Motor neuron (in vitro differentiated cells): ENCODE results near the gene CAMK2A. TPM values are rescaled to one million over a fixed set of nuclear protein-coding genes. Genes with fewer than 3 reads are reported as not detected.
A peak's percentile ranks its signal among the peaks of the same experiment; 100 is the strongest.

Experiments used
- ATAC-seq, 8 experiments: fragments of 200-7000 bp; cut with Tn5 transposase; replicated peaks in 6 of 8; 2 replicates each; pipeline ENCODE4 v1.8.0; 2021; ENCODE audit warnings: mild to moderate bottlenecking in 8 of 8, moderate library complexity in 8 of 8
- H3K27ac ChIP-seq, 2 donors: fragments of 250-450 bp; sonication (Bioruptor Pico); 2 replicates each; pipeline ENCODE4 v1.9.0; 2021; ENCODE audit warnings: antibody characterized with exemption in 2 of 2, mild to moderate bottlenecking in 2 of 2, moderate library complexity in 1 of 2
- H3K4me1 ChIP-seq, 2 donors: fragments of 250-450 bp; sonication (Bioruptor Pico); replicated peaks in 1 of 2; 2 replicates each; pipeline ENCODE4 v1.6.1; 2021; ENCODE audit warnings: antibody characterized with exemption in 2 of 2, mild to moderate bottlenecking in 2 of 2, moderate library complexity in 1 of 2
- H3K4me3 ChIP-seq, 5 donors: fragments of 250-450 bp; sonication (Bioruptor Pico); 2 replicates each; pipeline ENCODE4 v1.9.0; 2021; ENCODE audit warnings: antibody characterized with exemption in 5 of 5, mild to moderate bottlenecking in 5 of 5, moderate library complexity in 4 of 5
- WGBS, 10 experiments: fragments of 450-650 bp; shearing (Covaris generic); methylation state at CpG; one replicate each; pipeline ENCODE4 v1.0.0; 2022; 5-methylcytosine and 5-hydroxymethylcytosine counted together
- in situ Hi-C, 9 experiments: fragments of 400-800 bp; cut with MboI; loops; one replicate each; pipeline ENCODE4 v1.15.0; 2021; ENCODE audit warnings: low sequenced_read_pairs in 9 of 9, low pct_unique_long_range_greater_than_20kb in 2 of 9; ENCODE audit not compliant: unreplicated experiment in 9 of 9
- total RNA-seq, 8 experiments: library from RNA; unstranded; fragments of 300-600 nt; gene quantifications; 2 replicates each; pipeline versions ENCODE4 v1.2.3 to v1.2.4, GENCODE V29; 2022

The CAMK2A gene
- total RNA-seq, 8 experiments from 2014 or later = 0.13 to 5.6 (median 2.7) TPM

GRCh38 chr5:150295172-150295634 lies 5.6 kb upstream of the CAMK2A start:
- in situ Hi-C loops = no loop called here
- H3K4me3 ChIP-seq = no peak overlapping the region
- ATAC-seq = peak; percentile 57 to 90 (median 76)
- 0 to 23% methylated on average over 1 to 4 of the region's 10 CpGs; no CpG with 5 or more reads in 8 of the 10 experiments for WGBS, 10 experiments
- H3K27ac ChIP-seq = no peak overlapping the region
- H3K4me1 ChIP-seq = peaks cover 24 to 33% of the 10 kb centered on the region in 2 donors

- Histone ChIP-seq H3K4me3 (no peak overlapping the region), H3K27ac (no peak overlapping the region), H3K4me1 (peaks cover 29 to 37% of the 10 kb centered on the region in 2 donors)
- no peak for ATAC-seq
- 93 to 96% methylated on average over 3 to 5 of the region's 10 CpGs; no CpG with 5 or more reads in 8 of the 10 experiments for WGBS, 10 experiments
- in situ Hi-C loops = no loop called here
Measured at GRCh38 chr5:150294551-150295071, 5.0 kb upstream of the CAMK2A start.

- H3K4me1 ChIP-seq = peaks cover 42 to 50% of the 10 kb centered on the region in 2 donors
- H3K4me3 ChIP-seq = no peak overlapping the region
- no peak overlapping the region for H3K27ac ChIP-seq
- in situ Hi-C loops = no loop called here
- 40 to 100% (median 77%) methylated on average over 1 to 10 of the region's 19 CpGs; no CpG with 5 or more reads in 1 of the 10 experiments for WGBS, 10 experiments
- no peak for ATAC-seq
Measured at GRCh38 chr5:150293091-150293941, 3.7 kb upstream of the CAMK2A start.

- in situ Hi-C loops = no loop called here
- 40 to 92% (median 74%) methylated on average over 1 to 5 of the region's 13 CpGs; no CpG with 5 or more reads in 5 of the 10 experiments for WGBS, 10 experiments
- Histone ChIP-seq H3K4me3 (no peak overlapping the region), H3K27ac (no peak overlapping the region), H3K4me1 (peaks cover 44 to 59% of the 10 kb centered on the region in 2 donors)
- peak in 2 of 8 experiments; percentile 1 to 19 for ATAC-seq
Measured at GRCh38 chr5:150291388-150292385, 2.1 kb upstream of the CAMK2A start.

- in situ Hi-C loops = no loop called here
- H3K4me1 ChIP-seq = peaks cover 44 to 61% of the 10 kb centered on the region in 2 donors
- H3K27ac ChIP-seq = no peak overlapping the region
Measured at GRCh38 chr5:150288791-150289190, 782 bp downstream of the CAMK2A start.

GRCh38 chr5:150288361-150288760 lies 1.2 kb downstream of the CAMK2A start:
- Histone ChIP-seq H3K4me1 (peaks cover 43 to 60% of the 10 kb centered on the region in 2 donors), H3K4me3 (peak overlapping the region in 1 of 5 donors; percentile 0), H3K27ac (no peak overlapping the region)
- in situ Hi-C loops = no loop called here
- 86 to 100% methylated on average over 1 to 2 of the region's 4 CpGs; no CpG with 5 or more reads in 8 of the 10 experiments for WGBS, 10 experiments
- no peak for ATAC-seq

More at GRCh38 chr5:150288791-150289190, 782 bp downstream of the CAMK2A start:
- H3K4me3 ChIP-seq = peak overlapping the region in 1 of 5 donors; percentile 0
- 0 to 100% (median 43%) methylated on average over 1 to 4 of the region's 6 CpGs; no CpG with 5 or more reads in 6 of the 10 experiments for WGBS, 10 experiments
- no peak for ATAC-seq

GRCh38 chr5:150286820-150287219 lies 2.8 kb downstream of the CAMK2A start:
- H3K4me3 ChIP-seq = no peak overlapping the region
- peaks cover 31 to 51% of the 10 kb centered on the region in 2 donors for H3K4me1 ChIP-seq
- in situ Hi-C loops = no loop called here
- H3K27ac ChIP-seq = no peak overlapping the region
- WGBS, 10 experiments = 38 to 52% (median 43%) methylated on average over 1 to 4 of the region's 5 CpGs; no CpG with 5 or more reads in 6 of the 10 experiments
- ATAC-seq = peak in 2 of 8 experiments; percentile 6 to 88

- Histone ChIP-seq H3K4me1 (peaks cover 22 to 41% of the 10 kb centered on the region in 2 donors), H3K27ac (no peak overlapping the region), H3K4me3 (no peak overlapping the region)
- ATAC-seq = no peak
- WGBS, 10 experiments = 57 to 100% (median 87%) methylated on average over 1 to 5 of the region's 7 CpGs; no CpG with 5 or more reads in 3 of the 10 experiments
- in situ Hi-C loops = no loop called here
Measured at GRCh38 chr5:150285114-150285513, 4.5 kb downstream of the CAMK2A start.

- Histone ChIP-seq H3K4me1 (peaks cover 16 to 38% of the 10 kb centered on the region in 2 donors), H3K27ac (no peak overlapping the region), H3K4me3 (no peak overlapping the region)
- 57% methylated on average over 8 of the region's 13 CpGs; no CpG with 5 or more reads in 9 of the 10 experiments for WGBS, 10 experiments
- peak in 5 of 8 experiments; percentile 3 to 45 (median 38) for ATAC-seq
- in situ Hi-C loops = no loop called here
Measured at GRCh38 chr5:150284311-150284710, 5.3 kb downstream of the CAMK2A start.

- Histone ChIP-seq H3K4me1 (peaks cover 12 to 36% of the 10 kb centered on the region in 2 donors), H3K4me3 (no peak overlapping the region), H3K27ac (no peak overlapping the region)
- 67 to 100% (median 75%) methylated on average over 1 to 2 of the region's 3 CpGs; no CpG with 5 or more reads in 6 of the 10 experiments for WGBS, 10 experiments
- no peak for ATAC-seq
- in situ Hi-C loops = no loop called here
Measured at GRCh38 chr5:150283904-150284303, 5.7 kb downstream of the CAMK2A start.

GRCh38 chr5:150281987-150282386 lies 7.6 kb downstream of the CAMK2A start:
- H3K4me1 ChIP-seq = peaks cover 3 to 30% of the 10 kb centered on the region in 2 donors
- ATAC-seq = no peak
- in situ Hi-C loops = no loop called here
- H3K4me3 ChIP-seq = no peak overlapping the region
- H3K27ac ChIP-seq = no peak overlapping the region
- 60 to 100% (median 80%) methylated on average over 1 to 4 of the region's 8 CpGs; no CpG with 5 or more reads in 5 of the 10 experiments for WGBS, 10 experiments

- in situ Hi-C loops = no loop called here
- peak in 3 of 8 experiments; percentile 50 to 71 (median 51) for ATAC-seq
- WGBS, 10 experiments = 40 to 100% (median 91%) methylated on average over 1 to 5 of the region's 13 CpGs; no CpG with 5 or more reads in 2 of the 10 experiments
- peaks cover 3 to 21% of the 10 kb centered on the region in 2 donors for H3K4me1 ChIP-seq
- no peak overlapping the region for H3K4me3 ChIP-seq
- H3K27ac ChIP-seq = no peak overlapping the region
Measured at GRCh38 chr5:150279330-150280020, 10.1 kb downstream of the CAMK2A start.
